Stimulated activated CD8-positive, alpha-beta memory T cell treated with anti-CD3 and anti-CD28 coated beads, Interleukin-4, amount 100 ng/mL, for 48 hours (primary cell): Measurements from ENCODE around the gene SPAG4.

ENCODE experiments used
- DNase-seq: peaks from one replicate; pipeline ENCODE4 v3.0.0-alpha.2; 2020

SPAG4 gene

DNA sequence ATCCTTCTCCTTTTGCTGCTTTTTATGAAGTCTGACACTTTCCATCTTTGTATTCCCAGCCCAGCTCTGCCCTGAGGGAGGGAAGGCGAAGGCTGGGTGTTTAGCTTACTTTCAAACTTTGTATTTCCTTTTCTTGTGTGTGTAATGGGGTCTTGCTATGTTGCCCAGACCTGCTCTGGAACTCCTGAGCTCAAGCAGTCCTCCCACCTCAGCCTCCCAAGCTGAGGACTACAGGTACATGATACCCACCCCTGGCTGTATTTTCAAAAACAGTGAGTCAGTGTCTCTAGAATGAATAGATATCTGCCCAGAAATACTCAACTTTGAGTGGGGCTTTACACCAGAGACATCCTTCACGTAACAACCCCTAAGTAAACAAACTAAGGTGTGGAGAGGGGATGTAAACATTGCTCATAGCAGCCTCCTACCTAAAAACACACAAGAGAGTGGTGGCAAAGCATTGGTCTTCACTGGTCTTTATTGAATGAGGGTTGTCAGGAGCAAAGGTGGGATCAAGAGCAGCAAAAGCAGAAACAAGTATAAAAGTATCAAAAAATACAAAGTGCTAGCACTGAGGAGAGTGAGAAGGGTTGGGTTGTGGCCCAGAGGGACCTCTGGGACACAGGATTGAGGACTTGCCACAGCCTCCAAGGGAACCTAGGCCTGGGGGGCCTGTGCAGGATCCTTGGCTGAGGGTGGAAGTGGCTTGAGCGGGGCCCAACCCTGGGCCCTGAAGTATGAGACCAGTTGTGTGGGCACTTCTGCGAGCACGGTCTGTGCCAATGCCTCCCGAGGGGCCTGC lies 10.2 kb downstream of the SPAG4 start:
- peak; percentile 9 for DNase-seq

DNA sequence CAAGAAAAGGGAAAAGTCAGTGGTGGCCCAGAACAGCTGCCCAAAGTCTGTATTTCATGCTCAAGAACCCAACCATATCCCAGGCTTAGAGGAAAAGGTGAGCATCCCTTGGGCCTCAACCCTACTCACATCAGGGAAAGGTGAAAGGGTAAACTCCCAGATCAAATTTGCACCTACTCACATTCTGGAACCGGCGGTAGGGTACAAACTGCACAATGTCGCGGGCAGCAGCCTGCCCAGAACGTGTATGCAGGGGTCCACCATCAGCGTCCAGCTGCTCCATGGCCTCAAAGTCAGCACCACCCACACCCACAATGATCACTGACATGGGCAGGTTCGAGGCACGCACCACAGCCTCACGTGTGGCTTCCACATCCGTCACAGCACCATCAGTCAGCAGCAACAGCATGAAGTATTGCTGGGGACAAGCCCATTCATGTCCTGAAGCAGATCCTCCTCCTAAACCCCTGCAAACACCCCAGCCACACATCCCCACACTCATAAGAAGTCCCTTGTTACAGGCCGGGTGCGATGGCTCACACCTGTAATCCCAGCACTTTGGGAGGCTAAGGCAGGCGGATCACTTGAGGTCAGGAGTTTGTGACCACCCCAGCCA lies 10.9 kb downstream of the SPAG4 start:
- DNase-seq = no peak

DNA sequence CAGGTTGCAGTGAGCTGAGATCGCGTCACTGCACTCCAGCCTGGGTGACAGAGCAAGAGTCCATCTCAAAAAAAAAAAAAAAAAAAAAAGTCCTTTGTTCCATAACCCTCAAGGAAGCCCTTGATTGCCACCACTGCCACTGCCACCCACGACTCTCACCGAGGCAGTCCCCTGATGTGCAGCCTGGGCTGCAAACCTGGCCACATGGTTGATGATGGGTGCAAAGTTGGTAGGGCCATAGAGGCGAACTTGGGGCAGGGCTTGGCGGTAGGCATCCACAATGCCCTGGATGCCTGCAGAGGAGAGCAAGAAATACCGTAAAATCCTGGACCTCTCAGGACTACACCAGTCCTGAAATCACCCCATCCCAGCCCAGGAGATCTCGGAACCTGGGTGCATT lies 11.5 kb downstream of the SPAG4 start:
- DNase-seq = no peak

DNA sequence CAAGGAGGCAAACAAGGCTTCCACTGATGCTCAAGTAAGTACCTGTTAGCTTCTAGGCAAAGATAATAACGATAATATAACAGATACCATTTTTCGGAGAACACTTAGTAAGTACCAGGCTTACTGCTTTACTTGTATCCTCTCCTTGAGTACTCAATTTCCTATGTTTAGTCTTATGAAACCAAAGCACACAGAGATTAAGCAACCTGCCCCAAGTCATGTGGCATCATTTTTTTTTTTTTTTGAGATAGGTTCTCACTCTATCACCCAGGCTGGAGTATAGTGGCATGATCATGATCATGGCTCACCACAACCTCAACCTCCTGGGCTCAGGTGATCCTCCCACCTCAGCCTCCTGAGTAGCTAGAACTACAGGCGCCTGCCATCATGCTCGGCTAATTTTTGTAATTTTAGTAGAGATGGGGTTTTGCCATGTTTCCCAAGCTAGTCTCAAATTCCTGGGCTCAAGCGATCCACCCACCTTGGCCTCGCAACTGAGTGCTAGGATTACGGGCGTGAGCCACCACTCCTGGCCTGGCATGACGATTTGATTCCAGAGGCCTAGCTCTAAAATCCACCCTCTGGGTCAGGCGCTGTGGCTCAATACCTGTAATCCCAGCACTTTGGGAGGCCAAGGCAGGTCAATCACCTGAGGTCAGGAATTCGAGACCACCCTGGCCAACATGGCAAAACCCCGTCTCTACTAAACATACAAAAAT lies 14.0 kb downstream of the SPAG4 start:
- DNase-seq = peak; percentile 13

DNA sequence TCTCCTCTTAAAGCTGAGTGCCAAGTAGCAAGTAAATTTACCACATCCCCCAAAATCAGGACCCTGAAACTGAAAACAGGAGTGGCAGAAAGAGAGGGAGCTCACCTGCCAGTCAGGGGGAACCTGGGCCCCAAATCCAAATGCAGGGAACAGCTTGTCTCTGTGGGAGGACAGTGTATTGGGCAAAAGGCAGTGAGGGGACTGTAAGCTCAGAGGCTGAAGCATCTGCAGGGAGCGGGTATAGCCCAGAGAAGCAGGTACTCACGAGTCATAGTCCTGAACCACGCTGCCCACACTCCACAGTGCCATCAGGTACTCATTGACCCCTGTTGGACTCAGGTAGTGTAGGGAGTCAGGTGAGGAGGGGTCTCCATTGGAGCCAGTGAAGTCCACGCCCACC lies 15.0 kb downstream of the SPAG4 start:
- peak; percentile 20 for DNase-seq

DNA sequence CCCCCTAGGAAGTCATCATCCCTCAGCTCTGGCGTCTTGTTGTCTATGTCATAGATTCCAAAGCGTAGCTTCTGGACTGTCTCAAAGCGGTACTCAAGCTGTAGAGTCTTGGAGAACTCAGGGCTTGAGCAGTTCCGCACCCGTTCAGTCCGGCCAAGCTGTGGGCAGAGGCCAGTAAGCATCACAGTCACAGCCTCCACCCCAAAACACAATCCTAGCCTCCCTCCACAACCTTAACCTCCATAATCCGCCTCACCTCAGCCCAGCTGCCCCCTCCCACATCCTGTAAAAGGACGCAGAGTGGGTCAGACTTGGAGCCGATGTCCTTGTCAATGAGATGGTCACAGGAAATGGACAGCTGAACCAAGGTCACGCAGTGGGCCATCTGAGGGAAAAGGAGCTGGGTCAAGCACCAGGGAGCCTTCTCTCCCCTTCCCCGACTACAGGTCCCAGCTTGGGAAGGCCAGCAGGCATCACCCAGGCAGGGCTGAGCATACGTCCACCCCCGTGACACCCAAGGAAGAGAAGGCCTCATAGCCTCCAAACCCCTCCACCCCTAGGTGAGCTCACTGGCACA lies 17.0 kb downstream of the SPAG4 start:
- DNase-seq = peak; percentile 21

DNA sequence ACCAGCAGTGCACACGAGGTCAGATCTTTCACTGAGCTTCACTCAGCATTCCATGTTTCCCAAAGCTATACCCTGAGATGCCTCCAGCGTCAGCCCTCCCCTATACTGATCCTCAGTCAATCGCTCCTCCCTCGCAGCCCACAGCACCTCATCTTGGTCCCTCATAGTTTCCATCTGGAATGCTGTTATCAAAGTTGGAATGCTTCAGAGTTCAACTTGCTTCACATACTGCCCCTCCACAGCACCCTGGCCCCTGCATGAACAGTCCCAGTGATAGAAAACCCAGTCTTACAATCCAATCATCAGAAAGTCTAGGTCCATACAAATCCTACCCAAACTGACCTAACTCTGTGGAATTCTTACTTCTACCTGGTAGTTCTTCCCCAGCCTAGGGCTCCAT lies 20.0 kb downstream of the SPAG4 start:
- peak; percentile 14 for DNase-seq

DNA sequence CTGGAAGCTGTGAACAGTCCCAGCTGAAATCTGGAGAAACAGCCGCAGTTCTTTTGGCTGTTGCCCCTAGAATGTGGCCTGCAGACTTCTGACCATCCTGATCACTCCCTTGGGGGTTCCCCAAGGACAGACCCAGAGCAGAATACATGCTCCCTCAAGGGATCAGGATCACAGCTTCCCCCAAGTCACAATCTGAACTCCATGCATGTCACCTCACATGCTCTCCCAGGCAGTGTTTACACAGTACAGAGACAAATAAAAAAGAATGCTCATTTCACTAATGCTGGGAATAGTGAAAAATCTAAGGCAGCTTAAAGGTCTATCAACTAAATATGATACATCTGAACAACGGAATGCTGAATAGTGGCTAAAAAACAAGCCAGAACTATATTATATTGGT lies 20.5 kb downstream of the SPAG4 start:
- DNase-seq = no peak

DNA sequence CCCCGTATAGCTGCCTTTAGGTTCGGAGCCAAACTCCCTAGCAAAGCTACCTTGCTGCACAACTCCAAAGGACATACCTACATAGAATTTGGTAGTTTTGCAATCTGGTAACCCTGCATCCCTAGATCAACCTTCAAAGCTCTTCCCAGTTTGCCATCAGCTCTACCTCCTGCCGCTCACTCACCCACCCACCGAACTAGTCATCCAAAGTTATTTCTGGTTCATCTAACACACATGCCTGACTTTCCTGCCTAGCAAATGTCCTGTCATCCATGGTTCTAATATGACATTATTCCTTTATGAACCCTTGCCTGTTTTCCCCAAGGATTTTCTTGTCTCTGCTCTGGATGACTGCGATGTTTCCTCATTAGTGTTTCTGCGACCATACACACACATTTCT lies 21.6 kb downstream of the SPAG4 start:
- peak; percentile 14 for DNase-seq

DNA sequence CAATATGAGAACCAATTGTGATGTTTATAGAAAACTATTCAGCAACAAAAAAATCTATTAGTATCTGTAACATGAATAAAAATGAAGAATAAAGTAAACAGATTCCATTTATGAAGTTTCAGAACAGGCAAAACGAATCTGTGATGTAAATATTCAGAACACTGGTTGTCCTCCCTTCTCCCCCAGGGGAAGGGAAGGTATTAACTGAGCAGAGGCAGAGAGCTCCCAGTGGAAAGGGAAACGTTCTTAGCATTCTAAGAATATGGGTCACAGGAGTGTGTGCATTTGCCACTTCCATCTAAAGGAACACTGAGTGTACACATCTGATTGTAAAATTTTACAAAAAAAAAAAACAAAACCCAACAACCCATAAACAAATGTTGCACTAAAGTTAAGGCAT lies 23.1 kb downstream of the SPAG4 start:
- no peak for DNase-seq

DNA sequence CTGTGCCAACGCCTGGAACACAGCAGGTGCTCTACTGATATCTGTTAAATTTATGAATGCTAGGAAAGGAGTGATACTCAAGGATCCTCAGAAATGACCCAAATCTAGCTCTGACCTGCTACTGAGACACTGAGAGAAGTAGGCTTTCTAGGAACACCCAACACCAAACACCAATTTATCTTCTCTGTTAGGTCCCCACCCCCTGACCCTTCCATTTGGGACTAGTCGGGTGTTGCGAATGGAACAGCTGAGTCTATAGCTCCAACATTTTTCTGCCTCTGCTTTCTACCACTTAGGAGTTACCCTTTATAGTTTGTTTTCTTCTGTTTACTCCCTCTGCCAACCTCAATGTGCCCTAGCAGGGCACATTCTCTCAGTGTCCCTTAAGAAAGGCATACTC lies 25.1 kb downstream of the SPAG4 start:
- DNase-seq = no peak

DNA sequence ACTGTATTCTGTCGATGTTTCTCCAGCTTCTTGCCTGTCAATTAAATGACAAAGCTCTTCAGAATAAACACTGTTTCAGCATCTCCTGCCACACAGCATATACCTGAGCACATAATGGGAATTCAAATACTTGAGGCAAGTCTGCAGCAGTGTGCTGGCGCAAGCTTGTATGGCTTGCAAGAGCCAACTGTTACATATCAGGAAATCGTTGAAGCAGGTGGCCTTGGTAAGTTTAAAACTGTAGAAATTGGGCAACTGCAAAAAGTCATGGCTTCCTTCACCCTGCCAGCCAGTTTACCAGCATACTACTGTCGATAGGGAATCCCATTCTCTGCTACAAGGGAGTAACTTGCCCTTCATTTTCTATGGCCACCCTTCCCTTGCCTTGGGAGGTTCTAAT lies 26.1 kb downstream of the SPAG4 start:
- no peak for DNase-seq

DNA sequence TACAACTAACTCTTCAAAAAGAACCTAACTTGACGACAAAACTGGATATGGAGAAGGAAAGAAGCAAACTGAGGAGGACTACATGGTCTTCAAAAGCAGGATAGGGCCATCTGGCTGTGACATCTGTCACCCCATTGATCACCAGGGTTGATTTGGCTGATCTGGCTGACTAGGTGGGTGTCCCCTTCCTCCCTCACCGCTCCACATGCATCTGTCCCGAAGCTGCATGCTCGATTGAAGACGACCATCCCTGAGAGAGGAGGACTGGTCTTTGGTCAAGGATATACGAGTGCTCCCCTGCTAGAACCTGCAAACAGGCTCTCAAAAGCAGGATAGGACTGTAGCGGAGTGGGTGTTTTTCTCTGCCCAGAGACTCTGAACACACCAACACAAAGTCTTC lies 27.4 kb downstream of the SPAG4 start:
- DNase-seq = peak; percentile 20

DNA sequence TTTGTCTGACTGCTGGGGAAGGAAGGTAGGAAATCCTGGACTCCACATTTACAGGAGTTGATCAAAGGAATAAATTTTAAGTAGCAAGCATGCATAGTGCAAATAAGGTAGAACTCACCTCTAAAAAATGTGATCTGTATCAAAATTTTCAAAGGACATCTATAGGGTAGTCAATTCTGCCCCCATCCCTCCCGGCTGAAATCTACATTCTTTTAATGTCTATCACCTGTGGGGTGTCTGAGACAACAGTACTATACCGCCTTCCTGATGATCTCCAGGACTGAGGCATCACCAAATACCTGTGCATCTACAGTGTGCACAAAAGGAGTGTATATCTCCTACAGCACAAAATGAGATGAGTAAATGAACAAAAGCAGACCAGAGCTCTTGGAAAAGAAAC lies 29.2 kb downstream of the SPAG4 start:
- DNase-seq = no peak

DNA sequence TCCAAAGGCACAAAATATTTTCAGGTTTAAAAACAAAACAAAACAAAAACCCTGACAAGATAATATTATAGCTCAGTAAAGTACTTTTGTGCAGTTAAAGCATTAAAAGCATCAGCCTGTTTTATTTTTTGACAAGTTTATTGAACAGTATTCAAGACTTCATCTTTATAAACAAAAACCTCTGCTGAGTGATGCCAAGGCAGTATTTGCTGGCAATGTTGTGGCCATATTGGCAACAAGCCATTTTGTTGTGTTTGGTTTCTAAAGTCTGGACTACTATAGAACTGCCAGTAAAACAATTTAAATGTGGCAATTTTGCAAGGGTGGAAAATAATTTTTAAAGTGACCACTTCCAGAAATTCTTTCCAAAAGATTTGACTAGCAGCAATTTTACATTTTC lies 33.2 kb downstream of the SPAG4 start:
- no peak for DNase-seq

DNA sequence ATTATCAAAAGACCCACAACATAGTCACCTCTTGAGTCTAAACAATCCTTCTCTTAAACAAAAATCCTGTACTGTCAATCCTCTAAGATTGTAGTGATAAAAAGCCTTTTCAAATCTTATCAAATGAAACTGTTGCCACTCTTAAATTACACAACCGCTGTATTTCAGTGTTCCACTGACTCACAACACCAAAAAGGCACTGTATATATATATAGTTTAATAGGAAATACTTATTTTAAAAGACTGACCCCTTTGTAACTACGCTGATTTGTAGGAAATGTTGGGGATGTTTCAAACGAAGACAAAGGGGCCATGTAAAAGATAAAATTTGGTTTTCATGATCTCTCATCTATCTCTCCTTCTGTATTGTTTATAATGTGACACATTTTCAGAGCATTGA lies 35.0 kb downstream of the SPAG4 start:
- DNase-seq = no peak

DNA sequence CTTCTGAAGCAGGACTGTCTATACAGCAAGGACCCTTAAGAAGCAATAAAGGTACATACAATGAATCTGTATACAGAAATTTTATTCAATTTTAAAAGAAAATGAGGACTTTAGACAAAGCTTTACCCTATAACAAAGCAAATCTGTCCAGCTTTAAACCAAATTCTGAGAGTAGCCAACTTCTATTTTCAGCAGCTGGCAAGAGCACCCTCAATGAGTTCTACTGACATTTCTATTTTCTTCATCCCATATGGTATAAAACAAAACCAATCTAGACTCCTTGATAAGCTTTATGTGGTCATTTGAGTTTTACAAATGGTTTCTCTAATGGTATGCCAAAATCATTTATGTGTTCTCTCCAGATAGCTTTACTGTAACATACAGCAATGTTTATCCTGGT lies 36.3 kb downstream of the SPAG4 start:
- DNase-seq = no peak

DNA sequence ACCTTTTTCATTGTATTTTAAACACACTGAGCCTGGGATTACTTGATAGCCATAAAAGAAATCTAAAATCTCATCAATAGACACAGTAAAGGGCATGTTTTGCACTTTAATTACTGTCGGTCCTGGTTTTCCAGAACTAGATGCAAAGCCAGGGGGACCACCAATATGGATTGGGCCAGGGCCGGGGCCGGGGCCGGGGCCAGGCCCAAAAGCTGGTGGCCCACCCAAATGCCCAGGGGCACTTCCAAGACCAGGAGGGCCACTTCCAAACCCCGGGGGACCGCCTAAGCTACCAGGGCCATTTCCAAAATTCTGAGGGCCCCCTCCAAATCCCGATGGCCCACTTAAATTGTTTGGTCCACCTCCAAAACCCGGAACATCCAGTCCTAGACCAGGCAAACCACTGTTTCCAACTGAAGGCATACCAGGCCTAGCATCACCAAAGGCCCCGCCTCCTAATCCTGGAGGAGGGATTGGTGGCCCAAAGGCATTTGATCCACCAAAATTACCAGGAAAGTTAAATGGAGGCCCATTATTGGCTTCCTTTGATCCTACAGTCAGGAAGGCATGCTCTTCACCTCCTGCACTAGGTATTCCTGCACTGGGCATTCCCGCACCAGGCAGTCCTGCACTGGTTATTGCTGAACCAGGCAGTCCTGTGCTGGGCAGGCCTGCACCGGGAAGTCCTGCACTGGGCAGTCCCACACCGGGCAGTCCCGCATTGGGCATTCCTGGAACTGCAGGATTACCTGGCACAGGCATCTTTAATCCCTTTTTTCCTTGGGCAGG lies 37.2 kb downstream of the SPAG4 start:
- DNase-seq = no peak

DNA sequence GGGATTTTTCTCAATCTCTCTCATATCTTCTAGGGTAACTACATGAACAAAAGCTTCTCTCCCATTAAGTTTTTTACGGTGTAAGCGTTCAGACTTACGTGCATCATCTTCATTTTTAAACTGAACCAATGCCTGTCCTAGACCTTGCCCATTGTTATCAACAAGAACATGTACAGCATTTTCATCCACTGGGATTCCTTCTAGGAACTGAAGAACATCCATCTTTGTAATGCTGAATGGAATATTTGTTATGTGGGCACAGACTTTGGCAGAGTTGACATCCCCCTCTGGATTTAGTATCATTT lies 37.8 kb downstream of the SPAG4 start:
- DNase-seq = no peak

DNA sequence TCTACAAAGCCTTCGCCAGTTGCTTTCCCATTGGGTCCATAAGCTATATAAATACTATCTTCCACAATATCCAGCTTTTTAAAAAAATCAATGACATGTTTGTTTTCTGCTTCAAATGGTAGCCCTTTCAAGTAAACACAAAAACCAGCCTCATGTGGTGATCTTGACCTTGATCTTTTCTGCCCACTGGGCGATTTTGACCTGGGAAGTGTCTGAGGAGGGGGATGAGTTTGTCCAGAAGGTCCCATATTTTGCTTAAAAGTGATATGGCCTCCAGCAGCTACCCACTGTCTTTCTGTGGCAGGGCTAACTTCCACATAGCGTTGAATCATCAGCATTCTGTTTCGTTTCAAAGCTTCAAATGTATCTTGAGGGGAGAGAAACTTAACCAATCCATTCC lies 38.3 kb downstream of the SPAG4 start:
- no peak for DNase-seq

DNA sequence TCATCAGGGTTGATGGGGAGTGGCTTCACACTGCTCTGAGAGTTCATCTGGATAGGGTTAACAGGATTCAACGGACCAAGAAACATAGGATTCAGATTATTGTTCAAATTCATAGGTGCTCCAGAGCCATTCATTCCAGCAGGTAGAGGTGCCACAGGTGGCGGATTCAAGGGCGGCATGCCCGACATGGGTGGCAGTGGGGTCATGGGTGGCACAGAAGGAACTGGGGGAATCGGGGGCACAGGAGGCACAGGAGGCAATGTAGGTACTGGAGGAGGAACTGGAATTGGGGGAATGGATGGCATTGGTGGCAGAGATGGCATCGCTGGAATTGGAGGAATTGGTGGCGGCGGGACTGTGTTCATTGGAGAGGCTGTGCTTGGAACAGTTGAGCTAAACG lies 38.8 kb downstream of the SPAG4 start:
- DNase-seq = no peak

DNA sequence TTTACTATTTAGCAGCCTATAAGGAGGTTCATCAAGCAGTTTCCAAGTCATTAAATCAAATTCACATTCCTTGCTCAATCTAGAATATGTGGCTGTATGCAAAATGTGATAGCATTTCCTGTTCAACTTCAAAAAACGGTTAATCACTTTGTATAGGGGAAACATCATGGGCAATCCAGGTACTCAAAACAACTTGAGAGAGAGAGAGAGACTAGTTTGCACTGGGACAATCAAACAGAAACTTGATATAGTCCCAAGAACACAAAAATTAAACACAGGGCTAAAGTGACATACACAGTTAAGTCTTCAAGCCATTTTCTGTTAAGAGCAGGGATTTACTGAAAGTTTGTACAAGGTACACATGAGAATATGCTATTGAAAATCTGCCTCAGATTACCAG lies 41.6 kb downstream of the SPAG4 start:
- no peak for DNase-seq
